Liver (tissue), 9 donors: ENCODE results near the gene IGF2BP2. TPM values are rescaled to one million over a fixed set of nuclear protein-coding genes. Genes with fewer than 3 reads are reported as not detected.

Experiments
- DNase-seq: peaks from one replicate; pipeline ENCODE4 v3.0.0-alpha.2; 2017; ENCODE audit warnings: low spot score
- H3K27ac ChIP-seq, 2 donors: one replicate each; pipeline ENCODE4 v1.7.0; 2013; ENCODE audit warnings: inconsistent platforms in 2 of 2, low read length in 2 of 2, control low read depth in 1 of 2, low read depth in 1 of 2, mild to moderate bottlenecking in 1 of 2
- H3K27me3 ChIP-seq, 4 donors: one replicate each; pipeline versions ENCODE4 v1.6.1 to v1.7.0; 2013; ENCODE audit warnings: low read length in 3 of 4, inconsistent platforms in 1 of 4, mild to moderate bottlenecking in 1 of 4, moderate library complexity in 1 of 4; ENCODE audit not compliant: control insufficient read depth in 4 of 4, insufficient read depth in 4 of 4
- H3K36me3 ChIP-seq, 4 donors: one replicate each; pipeline versions ENCODE4 v1.6.1 to v1.7.0; 2013; ENCODE audit warnings: low read length in 3 of 4, mild to moderate bottlenecking in 3 of 4, low read depth in 1 of 4, moderate library complexity in 1 of 4; ENCODE audit not compliant: control insufficient read depth in 4 of 4, insufficient read depth in 3 of 4
- H3K4me1 ChIP-seq, 4 donors: one replicate each; pipeline versions ENCODE4 v1.6.1 to v1.7.0; 2013; ENCODE audit warnings: low read length in 3 of 4, mild to moderate bottlenecking in 3 of 4, moderate library complexity in 1 of 4; ENCODE audit not compliant: control insufficient read depth in 4 of 4, insufficient read depth in 4 of 4
- H3K4me3 ChIP-seq, 3 donors: one replicate each; pipeline versions ENCODE4 v1.6.1 to v1.7.0; 2013; ENCODE audit warnings: low read length in 3 of 3, control low read depth in 1 of 3, low read depth in 1 of 3, mild to moderate bottlenecking in 1 of 3
- H3K9ac ChIP-seq, 2 donors: one replicate each; pipeline ENCODE4 v1.7.0; 2013; ENCODE audit warnings: low read length in 2 of 2, mild to moderate bottlenecking in 2 of 2, moderate library complexity in 2 of 2, control low read depth in 1 of 2, low read depth in 1 of 2
- H3K9me3 ChIP-seq, 4 donors: one replicate each; pipeline versions ENCODE4 v1.6.1 to v1.7.0; 2013; ENCODE audit warnings: low read length in 3 of 4; ENCODE audit not compliant: control insufficient read depth in 4 of 4
- ATF3 ChIP-seq: IDR thresholded peaks from 2 replicates; pipeline ENCODE4 v1.6.1; 2016; ENCODE audit warnings: antibody characterized with exemption
- EGR1 ChIP-seq, 2 donors: IDR thresholded peaks; 2 replicates each; pipeline ENCODE4 v1.6.1; 2016 to 2018; ENCODE audit warnings: antibody characterized with exemption in 2 of 2, low read depth in 2 of 2
- FOXA1 ChIP-seq: IDR thresholded peaks from 2 replicates; pipeline ENCODE4 v1.6.1; 2016; ENCODE audit warnings: antibody characterized with exemption
- FOXA2 ChIP-seq: IDR thresholded peaks from 2 replicates; pipeline ENCODE4 v1.6.1; 2016; ENCODE audit warnings: antibody characterized with exemption
- GABPA ChIP-seq, 2 donors: IDR thresholded peaks in 1 of 2; conservative IDR thresholded peaks in 1 of 2; 2 replicates each; pipeline ENCODE4 v1.6.1; 2016; ENCODE audit warnings: antibody characterized with exemption in 2 of 2, mild to moderate bottlenecking in 1 of 2, moderate library complexity in 1 of 2
- HNF4A ChIP-seq, 2 donors: conservative IDR thresholded peaks; 2 replicates each; pipeline ENCODE4 v1.6.1; 2016; ENCODE audit warnings: antibody characterized with exemption in 2 of 2, mild to moderate bottlenecking in 2 of 2
- HNF4G ChIP-seq: IDR thresholded peaks from 2 replicates; pipeline ENCODE4 v1.6.1; 2016; ENCODE audit warnings: antibody characterized with exemption
- JUND ChIP-seq, 2 donors: IDR thresholded peaks; 2 replicates each; pipeline ENCODE4 v1.6.1; 2016; ENCODE audit warnings: antibody characterized with exemption in 2 of 2
- MAX ChIP-seq: IDR thresholded peaks from 2 replicates; pipeline ENCODE4 v1.6.1; 2016; ENCODE audit warnings: antibody characterized with exemption
- NR2F2 ChIP-seq: IDR thresholded peaks from 2 replicates; pipeline ENCODE4 v1.6.1; 2016; ENCODE audit warnings: antibody characterized with exemption
- RAD21 ChIP-seq, 2 donors: IDR thresholded peaks; 2 replicates each; pipeline ENCODE4 v1.6.1; 2016; ENCODE audit warnings: antibody characterized with exemption in 2 of 2, mild to moderate bottlenecking in 2 of 2
- REST ChIP-seq: IDR thresholded peaks from 2 replicates; pipeline ENCODE4 v1.6.1; 2016; ENCODE audit warnings: antibody characterized with exemption, mild to moderate bottlenecking
- RXRA ChIP-seq, 2 donors: IDR thresholded peaks; 2 replicates each; pipeline ENCODE4 v1.6.1; 2017 to 2018; ENCODE audit warnings: antibody characterized with exemption in 2 of 2, mild to moderate bottlenecking in 1 of 2
- SP1 ChIP-seq: IDR thresholded peaks from 2 replicates; pipeline ENCODE4 v1.6.1; 2018; ENCODE audit warnings: antibody characterized with exemption, mild to moderate bottlenecking
- TAF1 ChIP-seq: conservative IDR thresholded peaks from 2 replicates; pipeline ENCODE4 v1.6.1; 2016; ENCODE audit warnings: antibody characterized with exemption, mild to moderate bottlenecking
- YY1 ChIP-seq: IDR thresholded peaks from 2 replicates; pipeline ENCODE4 v1.6.1; 2016; ENCODE audit warnings: antibody characterized with exemption, mild to moderate bottlenecking
- WGBS: extraction: QIAGEN DNeasy Blood & Tissue Kit; methylation state at CpG from one replicate; pipeline ENCODE4 v1.1.7; 2013; 5-methylcytosine and 5-hydroxymethylcytosine counted together
- polyA plus RNA-seq, 2 donors: library from polyadenylated mRNA; stranded (reverse) in 1 of 2; unstranded in 1 of 2; fragments of 200-250 nt in 1 of 2; fragments of >200 nt in 1 of 2; fragmentation: Nextera tagmentation in 1 of 2; extraction: Ambion mirVana in 1 of 2; gene quantifications; one replicate each; pipeline versions ENCODE4 v1.2.1 to v1.2.3, GENCODE V29; 2013 to 2015
- total RNA-seq, 2 donors: library from RNA; depleted of rRNA; stranded (reverse); fragments of >200 nt; gene quantifications; one replicate each; pipeline ENCODE4 v1.2.3, GENCODE V29; 2014
- TF ChIP-seq, protein P1 (sequence below): IDR thresholded peaks from 2 replicates; pipeline ENCODE4 v1.6.1; 2016; ENCODE audit warnings: antibody characterized with exemption
- TF ChIP-seq, protein P2 (sequence below): fragments of 150-350 bp; IDR thresholded peaks from 2 replicates; pipeline ENCODE4 v1.5.1; 2017; ENCODE audit warnings: improper control_type of control experiment, low read depth, low read length; ENCODE audit not compliant: missing input control
- donor health status: healthy.
- donor health status: healthy.
- donor health status: healthy.
- donor health status: healthy.
- donor health status: healthy.

The IGF2BP2 gene
- total and polyA plus RNA-seq, 4 donors = 0.67 to 35.0 (median 1.7) TPM

GRCh38 chr3:185637388-185637787, 187.5 kb downstream of the IGF2BP2 start:
- DNase-seq = no peak
- Histone ChIP-seq H3K9ac (no peak overlapping the region), H3K27ac (no peak overlapping the region), H3K4me1 (no peaks in the 10 kb centered on the region), H3K36me3 (no peaks in the 10 kb centered on the region), H3K4me3 (no peak overlapping the region), H3K27me3 (no peaks in the 10 kb centered on the region), H3K9me3 (no peaks in the 10 kb centered on the region)
- 73% methylated on average over 3 of the region's 3 CpGs for WGBS
- no peak for TF ChIP-seq FOXA1
- TF ChIP-seq GABPA (IDR thresholded peaks at IDR 0.05 in 1 of 2, conservative IDR thresholded peaks at IDR 0.05 in 1 of 2) = no peak
- TF ChIP-seq RAD21 (IDR thresholded peaks at IDR 0.05) = no peak
- TF ChIP-seq, protein P1, sequence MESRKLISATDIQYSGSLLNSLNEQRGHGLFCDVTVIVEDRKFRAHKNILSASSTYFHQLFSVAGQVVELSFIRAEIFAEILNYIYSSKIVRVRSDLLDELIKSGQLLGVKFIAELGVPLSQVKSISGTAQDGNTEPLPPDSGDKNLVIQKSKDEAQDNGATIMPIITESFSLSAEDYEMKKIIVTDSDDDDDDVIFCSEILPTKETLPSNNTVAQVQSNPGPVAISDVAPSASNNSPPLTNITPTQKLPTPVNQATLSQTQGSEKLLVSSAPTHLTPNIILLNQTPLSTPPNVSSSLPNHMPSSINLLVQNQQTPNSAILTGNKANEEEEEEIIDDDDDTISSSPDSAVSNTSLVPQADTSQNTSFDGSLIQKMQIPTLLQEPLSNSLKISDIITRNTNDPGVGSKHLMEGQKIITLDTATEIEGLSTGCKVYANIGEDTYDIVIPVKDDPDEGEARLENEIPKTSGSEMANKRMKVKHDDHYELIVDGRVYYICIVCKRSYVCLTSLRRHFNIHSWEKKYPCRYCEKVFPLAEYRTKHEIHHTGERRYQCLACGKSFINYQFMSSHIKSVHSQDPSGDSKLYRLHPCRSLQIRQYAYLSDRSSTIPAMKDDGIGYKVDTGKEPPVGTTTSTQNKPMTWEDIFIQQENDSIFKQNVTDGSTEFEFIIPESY = no peak
- TF ChIP-seq REST = no peak
- TF ChIP-seq RXRA (IDR thresholded peaks at IDR 0.05) = no peak
- TF ChIP-seq FOXA2 = no peak
- no peak for TF ChIP-seq HNF4A (conservative IDR thresholded peaks at IDR 0.05)
- TF ChIP-seq, protein P2, sequence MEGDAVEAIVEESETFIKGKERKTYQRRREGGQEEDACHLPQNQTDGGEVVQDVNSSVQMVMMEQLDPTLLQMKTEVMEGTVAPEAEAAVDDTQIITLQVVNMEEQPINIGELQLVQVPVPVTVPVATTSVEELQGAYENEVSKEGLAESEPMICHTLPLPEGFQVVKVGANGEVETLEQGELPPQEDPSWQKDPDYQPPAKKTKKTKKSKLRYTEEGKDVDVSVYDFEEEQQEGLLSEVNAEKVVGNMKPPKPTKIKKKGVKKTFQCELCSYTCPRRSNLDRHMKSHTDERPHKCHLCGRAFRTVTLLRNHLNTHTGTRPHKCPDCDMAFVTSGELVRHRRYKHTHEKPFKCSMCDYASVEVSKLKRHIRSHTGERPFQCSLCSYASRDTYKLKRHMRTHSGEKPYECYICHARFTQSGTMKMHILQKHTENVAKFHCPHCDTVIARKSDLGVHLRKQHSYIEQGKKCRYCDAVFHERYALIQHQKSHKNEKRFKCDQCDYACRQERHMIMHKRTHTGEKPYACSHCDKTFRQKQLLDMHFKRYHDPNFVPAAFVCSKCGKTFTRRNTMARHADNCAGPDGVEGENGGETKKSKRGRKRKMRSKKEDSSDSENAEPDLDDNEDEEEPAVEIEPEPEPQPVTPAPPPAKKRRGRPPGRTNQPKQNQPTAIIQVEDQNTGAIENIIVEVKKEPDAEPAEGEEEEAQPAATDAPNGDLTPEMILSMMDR = no peak
- no peak for TF ChIP-seq EGR1 (IDR thresholded peaks at IDR 0.05; ENCODE audit: low read depth in 2 of 2)
- no peak for TF ChIP-seq SP1
- TF ChIP-seq NR2F2 = no peak
- no peak for TF ChIP-seq ATF3
- TF ChIP-seq MAX = no peak
- no peak for TF ChIP-seq YY1
- no peak for TF ChIP-seq TAF1
- TF ChIP-seq HNF4G = no peak
- TF ChIP-seq JUND (IDR thresholded peaks at IDR 0.05) = no peak

DNA sequence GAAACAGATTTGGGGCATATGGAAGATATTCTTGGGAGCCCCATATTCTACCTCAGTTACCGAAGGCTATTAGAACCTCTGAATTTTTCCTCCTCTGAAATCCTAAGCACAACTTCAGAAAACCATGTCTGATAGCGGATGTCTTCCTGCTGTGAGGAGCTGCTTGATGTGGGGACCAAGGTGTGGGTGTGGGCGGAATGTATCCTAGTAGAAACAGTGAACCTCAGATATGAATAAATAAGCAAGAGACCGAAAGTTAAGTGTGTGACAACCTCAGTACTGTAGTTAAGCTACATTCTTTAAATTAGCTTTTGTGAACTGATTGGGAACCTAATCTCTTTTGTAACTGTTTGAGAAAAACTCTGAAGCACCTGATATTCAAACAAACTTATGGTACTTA, 191.8 kb downstream of the IGF2BP2 start:
- WGBS = 94% methylated on average over 4 of the region's 4 CpGs
- no peaks in the 10 kb centered on the region for H3K4me1 ChIP-seq
- H3K9me3 ChIP-seq = no peaks in the 10 kb centered on the region
- H3K27ac ChIP-seq = no peak overlapping the region
- DNase-seq = no peak
- no peak overlapping the region for H3K4me3 ChIP-seq
- H3K9ac ChIP-seq = no peak overlapping the region
- peaks cover 1 to 12% (median 9%) of the 10 kb centered on the region in 4 donors for H3K36me3 ChIP-seq
- TF ChIP-seq, protein P2 = no peak
- no peak for TF ChIP-seq FOXA1
- TF ChIP-seq MAX = no peak
- no peak for TF ChIP-seq RXRA (IDR thresholded peaks at IDR 0.05)
- TF ChIP-seq TAF1 = no peak
- TF ChIP-seq FOXA2 = no peak
- H3K27me3 ChIP-seq = no peaks in the 10 kb centered on the region
